ENCODE data around the gene WNT9B. TPM values are rescaled to one million over a fixed set of nuclear protein-coding genes. Genes with fewer than 3 reads are reported as not detected.

Gene WNT9B
- total RNA-seq, 1 experiment from 2014 or later, result 0.70 TPM

- no peak overlapping the region for H2AFZ ChIP-seq (ENCODE audit: low read length)
- H3K27me3 ChIP-seq (ENCODE audit: insufficient read depth, low read length), result no peaks in the 10 kb centered on the region
Observed at GRCh38 chr17:46876353-46876887, 25.0 kb downstream of the WNT9B start.

More at GRCh38 chr17:46876353-46876887, 25.0 kb downstream of the WNT9B start:
- Histone ChIP-seq H3K9me3 (ENCODE audit: control insufficient read depth, low read depth, low read length) (no peaks in the 10 kb centered on the region), H2BK15ac (ENCODE audit: low read depth, low read length) (no peak overlapping the region), H2BK12ac (ENCODE audit: insufficient read length, low read depth, low read length) (no peak overlapping the region), H4K8ac (replicated peaks; ENCODE audit: insufficient read length, low read depth, low read length) (no peak overlapping the region), H3K18ac (ENCODE audit: insufficient read length, low read depth, low read length) (no peak overlapping the region), H3K4me2 (ENCODE audit: insufficient read depth, insufficient read length, low read length) (no peak overlapping the region), H3K79me2 (ENCODE audit: insufficient read depth, low read length) (no peaks in the 10 kb centered on the region), H3K14ac (ENCODE audit: insufficient read depth, low read length) (no peak overlapping the region), H4K91ac (ENCODE audit: insufficient read length, low read depth, low read length) (no peak overlapping the region), H4K5ac (ENCODE audit: insufficient read length, low read depth, low read length) (no peak overlapping the region), H3K23ac (ENCODE audit: insufficient read length, low read depth, low read length) (no peak overlapping the region), H2BK20ac (ENCODE audit: low read depth, low read length, poor library complexity, severe bottlenecking) (no peak overlapping the region), H3K27ac (ENCODE audit: insufficient read length, low read depth, low read length) (no peak overlapping the region), H2BK5ac (ENCODE audit: insufficient read length, low read length) (no peak overlapping the region), H2BK120ac (ENCODE audit: low read depth, low read length, poor library complexity, severe bottlenecking) (no peak overlapping the region), H3K56ac (ENCODE audit: insufficient read length, low read depth, low read length) (no peak overlapping the region), H4K20me1 (ENCODE audit: control insufficient read depth, insufficient read depth, insufficient read length) (no peaks in the 10 kb centered on the region), H3K4me1 (ENCODE audit: insufficient read depth, low read length) (no peaks in the 10 kb centered on the region), H3K9ac (ENCODE audit: extremely low read depth, insufficient read length, low read length) (no peak overlapping the region), H2AK5ac (ENCODE audit: insufficient read length, low read length) (no peak overlapping the region), H3K23me2 (ENCODE audit: insufficient read length, low read depth, low read length, poor library complexity, severe bottlenecking) (no peaks in the 10 kb centered on the region), H3K4ac (ENCODE audit: low read depth, low read length) (no peak overlapping the region), H3T11ph (ENCODE audit: low read length) (no peak overlapping the region), H3K79me1 (ENCODE audit: insufficient read depth, low read depth, low read length, poor library complexity, severe bottlenecking) (no peaks in the 10 kb centered on the region)
- TF ChIP-seq, protein P1, sequence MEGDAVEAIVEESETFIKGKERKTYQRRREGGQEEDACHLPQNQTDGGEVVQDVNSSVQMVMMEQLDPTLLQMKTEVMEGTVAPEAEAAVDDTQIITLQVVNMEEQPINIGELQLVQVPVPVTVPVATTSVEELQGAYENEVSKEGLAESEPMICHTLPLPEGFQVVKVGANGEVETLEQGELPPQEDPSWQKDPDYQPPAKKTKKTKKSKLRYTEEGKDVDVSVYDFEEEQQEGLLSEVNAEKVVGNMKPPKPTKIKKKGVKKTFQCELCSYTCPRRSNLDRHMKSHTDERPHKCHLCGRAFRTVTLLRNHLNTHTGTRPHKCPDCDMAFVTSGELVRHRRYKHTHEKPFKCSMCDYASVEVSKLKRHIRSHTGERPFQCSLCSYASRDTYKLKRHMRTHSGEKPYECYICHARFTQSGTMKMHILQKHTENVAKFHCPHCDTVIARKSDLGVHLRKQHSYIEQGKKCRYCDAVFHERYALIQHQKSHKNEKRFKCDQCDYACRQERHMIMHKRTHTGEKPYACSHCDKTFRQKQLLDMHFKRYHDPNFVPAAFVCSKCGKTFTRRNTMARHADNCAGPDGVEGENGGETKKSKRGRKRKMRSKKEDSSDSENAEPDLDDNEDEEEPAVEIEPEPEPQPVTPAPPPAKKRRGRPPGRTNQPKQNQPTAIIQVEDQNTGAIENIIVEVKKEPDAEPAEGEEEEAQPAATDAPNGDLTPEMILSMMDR (conservative IDR thresholded peaks at IDR 0.05), result peak; percentile 78
- Mint-ChIP-seq H3K27me3 (ENCODE audit: low read depth) (peaks cover 2% of the 10 kb centered on the region), H3K4me1 (0 out of 4 replicates have a peak, but pooled peaks cover 0 to 2% of the 10 kb centered on the region in 2 experiments), H3K27ac (no peak overlapping the region), H3K36me3 (ENCODE audit: insufficient read depth in 1 of 3, low read depth in 3 of 3) (no peaks in the 10 kb centered on the region), H3K9me3 (no peaks in the 10 kb centered on the region), H3K4me3 (no peak overlapping the region)
- peak; percentile 89 for DNase-seq
- WGBS (ENCODE audit: extremely low coverage, insufficient read length, low lambda C conversion rate), result no CpG with 5 or more reads among the region's 12 CpGs
